ENCODE measurements around the gene CLIC3.

The CLIC3 gene

GRCh38 chr9:136997830-136998234 is 1.5 kb upstream of the CLIC3 start:
- DNase-seq, result no peak

- no peak for DNase-seq
Observed at GRCh38 chr9:136997371-136997770, 1.0 kb upstream of the CLIC3 start.

GRCh38 chr9:136995772-136996311 is 526 bp downstream of the CLIC3 start:
- DNase-seq, result no peak

DNA sequence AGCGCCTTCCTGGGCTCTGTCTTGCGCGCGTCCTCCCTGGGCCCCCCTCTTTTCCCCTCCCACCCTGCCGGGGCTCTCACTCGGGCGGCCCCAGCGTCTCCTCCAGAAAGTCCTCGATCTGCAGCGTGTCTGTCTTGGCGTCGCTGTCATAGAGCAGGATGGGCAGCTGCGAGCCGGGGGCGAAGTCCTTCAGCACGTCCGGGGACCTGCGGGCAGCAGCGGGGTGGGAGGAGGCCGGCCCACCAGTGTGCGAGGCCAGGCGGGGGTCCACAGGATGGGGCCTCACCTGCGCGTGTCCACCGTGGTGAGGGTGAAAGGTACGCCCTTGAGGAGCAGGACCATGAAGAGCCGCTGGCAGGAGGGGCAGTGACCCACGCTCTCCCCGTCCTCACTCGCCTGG is 1.0 kb downstream of the CLIC3 start:
- no peak for DNase-seq

DNA sequence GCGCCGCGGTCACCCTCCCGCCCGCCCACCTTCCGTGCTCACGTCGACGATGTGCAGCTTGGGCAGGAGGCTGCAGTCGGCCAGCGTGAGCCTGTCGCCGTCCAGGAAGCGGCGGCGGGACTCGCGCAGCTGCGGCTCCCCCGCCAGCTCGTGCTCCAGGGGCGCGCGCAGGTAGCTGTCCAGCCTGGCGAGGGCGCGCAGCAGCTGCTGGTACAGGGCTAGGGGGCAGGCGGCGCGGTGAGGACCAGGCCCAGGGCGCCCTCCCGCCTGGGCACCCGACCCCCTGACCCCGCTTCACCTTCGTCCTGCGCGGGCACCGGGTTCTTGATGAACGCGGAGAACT is 1.5 kb downstream of the CLIC3 start:
- DNase-seq, result no peak

- no peak for DNase-seq
Observed at GRCh38 chr9:136994180-136994887, 2.0 kb downstream of the CLIC3 start.

DNA sequence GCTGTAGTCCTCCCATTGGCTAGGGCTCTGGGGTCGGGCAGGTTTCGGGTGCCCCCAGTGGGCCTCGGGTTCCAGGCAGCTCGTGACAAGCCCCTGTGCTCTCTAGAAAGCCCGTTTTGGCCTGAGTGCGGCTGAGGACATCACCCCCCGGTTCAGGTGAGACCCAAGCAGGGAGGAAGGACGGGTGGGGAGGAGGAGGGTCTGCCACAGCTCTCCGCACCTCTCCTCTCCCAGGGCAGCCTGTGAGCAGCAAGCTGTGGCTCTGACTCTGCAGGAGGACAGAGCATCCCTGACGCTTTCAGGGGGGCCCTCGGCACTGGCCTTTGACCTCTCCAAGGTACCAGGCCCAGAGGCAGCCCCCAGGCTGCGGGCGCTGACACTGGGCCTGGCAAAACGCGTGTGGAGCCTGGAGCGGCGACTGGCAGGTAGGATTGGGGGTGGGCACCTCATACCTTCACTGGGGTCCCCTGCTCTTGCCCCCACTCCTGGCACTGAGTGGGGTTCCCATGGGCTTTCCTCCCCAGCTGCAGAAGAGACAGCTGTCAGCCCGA is 3.5 kb downstream of the CLIC3 start:
- DNase-seq, result no peak

- DNase-seq, result no peak
Observed at GRCh38 chr9:136991993-136992818, 4.2 kb downstream of the CLIC3 start, which contains the start of gene PAXX. PAXX (plus strand) TSS chr9:136992422; CDS start chr9:136992444, 22 bp downstream.

DNA sequence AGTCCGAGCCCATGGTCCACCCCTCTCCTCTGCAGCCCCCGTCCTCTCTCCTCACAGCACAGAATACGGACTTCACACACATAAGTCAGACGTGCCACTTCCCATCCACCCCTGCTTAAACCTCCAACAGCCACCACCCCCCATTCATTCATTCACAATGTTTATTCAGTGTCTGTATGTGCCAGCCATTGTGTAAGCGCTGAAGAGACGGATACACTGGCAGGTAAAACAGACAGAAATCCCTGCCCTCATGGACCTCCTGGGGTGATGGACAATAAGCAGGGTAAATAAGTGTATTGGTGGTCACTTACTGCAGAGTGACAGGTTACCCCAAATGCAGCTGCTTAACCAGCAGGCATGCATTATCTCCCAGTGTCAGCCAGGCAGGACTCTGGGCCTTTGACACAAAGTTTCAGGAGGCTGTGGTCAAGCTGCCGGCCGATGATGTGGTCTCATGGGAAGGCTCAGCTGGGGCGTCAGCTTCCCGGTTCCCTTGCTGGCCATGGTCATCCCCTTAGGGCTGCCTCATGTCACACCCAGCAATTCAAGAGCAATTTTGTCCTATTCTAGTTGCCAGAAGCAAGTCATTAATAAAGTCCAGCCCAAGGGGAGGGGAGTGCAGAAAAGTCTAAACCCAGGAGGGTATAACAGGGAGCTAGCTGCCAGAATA is 6.0 kb downstream of the CLIC3 start:
- DNase-seq, result no peak

- no peak for DNase-seq
Observed at GRCh38 chr9:136988872-136989271, 7.5 kb downstream of the CLIC3 start.

DNA sequence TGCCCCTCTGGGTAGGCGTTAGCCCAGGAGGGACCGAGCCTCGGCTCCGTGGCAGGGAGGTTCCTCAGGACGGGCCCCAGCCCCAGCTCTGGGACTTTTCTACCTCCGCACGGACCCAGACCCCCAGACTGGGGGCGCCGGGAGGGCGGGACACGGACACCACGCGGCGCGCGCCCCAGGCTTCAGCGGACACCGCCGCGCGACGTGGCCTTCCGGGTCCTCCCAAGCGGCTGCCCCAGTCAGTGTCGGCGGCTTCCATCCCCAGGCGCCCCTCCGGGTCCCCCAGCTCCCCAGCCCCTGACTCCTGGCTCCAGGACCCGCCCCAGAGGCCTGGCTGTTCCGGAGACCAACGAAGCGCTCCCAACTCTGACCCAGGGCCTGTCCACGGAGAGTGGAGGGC is 10.5 kb downstream of the CLIC3 start:
- DNase-seq, result no peak

DNA sequence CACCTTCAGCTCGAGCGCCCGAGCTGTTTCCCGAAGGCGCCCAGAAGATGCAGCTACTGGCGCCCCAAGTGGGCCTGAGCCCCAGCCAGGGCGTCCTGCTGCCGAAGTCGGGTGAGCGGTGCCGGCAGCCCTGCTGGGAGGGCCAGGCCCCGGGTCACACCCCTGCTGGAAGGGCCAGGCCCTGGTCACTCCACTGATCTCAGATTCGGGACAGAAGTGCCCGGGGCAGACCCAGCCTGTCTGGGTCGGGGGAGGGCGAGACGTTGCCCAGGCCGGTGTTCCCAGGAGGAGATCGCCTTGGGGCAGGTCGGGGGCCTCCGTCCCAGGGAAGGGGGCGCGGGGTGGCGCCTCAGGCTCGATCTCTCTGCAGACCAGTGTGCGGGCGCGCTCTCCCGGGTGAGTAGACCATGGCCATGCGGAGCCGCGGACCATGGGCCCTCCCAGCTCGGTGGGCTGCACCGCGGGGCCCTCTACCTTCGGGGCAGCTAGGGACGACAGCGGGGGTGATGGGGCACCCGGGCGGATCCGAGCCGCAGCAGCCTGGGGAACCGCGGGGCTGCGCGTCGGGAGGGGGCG is 11.3 kb downstream of the CLIC3 start:
- DNase-seq, result no peak

- DNase-seq, result no peak
Observed at GRCh38 chr9:136984464-136985026, 11.8 kb downstream of the CLIC3 start.

- no peak for DNase-seq
Observed at GRCh38 chr9:136983656-136984314, 12.6 kb downstream of the CLIC3 start.

DNA sequence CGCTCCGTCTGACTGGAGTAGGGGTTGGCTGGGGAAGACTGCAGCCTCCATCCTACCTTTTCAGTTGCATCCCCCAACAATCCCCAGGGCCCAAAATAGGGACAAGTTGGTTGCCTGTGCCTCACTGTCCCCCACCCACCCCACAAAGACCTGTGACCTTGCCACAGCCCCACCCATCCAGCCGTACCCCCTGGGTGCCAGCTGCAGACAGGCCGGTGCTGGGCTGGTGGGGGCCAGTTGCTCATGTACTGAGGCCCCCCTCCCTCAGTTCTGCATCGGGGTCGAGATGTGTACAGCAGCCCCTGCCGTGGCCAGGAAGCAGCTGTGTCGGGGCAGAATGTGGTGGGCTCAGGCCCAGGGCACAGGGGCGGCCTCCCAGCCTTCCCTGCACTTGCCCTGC is 13.2 kb downstream of the CLIC3 start:
- no peak for DNase-seq

DNA sequence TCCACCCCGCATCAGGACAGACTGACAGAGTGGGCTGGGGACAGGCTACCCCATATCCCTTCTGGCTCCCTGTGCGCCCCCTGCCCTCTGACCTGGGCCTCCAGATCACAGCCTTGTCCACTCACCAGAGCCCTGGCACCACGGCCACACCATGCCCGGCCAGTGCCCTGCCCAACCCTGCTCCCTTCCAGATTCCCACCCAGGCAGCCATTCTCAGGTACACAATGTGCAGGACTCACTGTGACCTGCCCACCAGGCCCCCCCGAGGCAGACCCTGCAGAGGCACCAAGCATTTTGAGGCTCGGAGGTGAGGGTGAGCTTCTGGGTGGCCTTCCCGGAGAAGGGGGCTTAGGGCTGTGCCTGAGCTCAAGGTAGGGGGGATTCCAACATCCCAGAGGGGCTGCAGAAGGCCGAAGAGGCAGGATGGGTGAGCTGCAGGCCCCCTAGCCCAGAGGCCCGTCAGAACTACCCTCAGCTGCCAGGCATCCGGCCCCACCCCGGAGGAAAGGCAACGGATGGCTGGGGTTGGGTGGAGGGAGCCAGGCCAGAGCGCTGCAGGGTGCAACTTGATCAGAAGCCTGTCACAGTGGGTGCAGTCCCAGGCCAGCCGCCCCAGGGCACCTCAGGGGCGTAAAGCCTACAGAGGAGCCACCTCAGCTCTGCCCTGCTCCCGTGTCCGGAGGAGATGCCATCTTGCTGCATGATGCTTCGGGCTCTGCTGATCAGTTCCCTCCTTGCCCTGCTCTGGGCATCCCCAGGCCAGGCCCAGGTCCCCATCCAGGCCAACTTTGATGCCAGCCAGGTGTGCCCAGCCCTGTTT is 13.9 kb downstream of the CLIC3 start, which contains the start of gene LCNL1:
LCNL1 (plus strand) TSS at position 762 of the 820 bp plus-strand sequence. CDS start 594 bp downstream, outside the sequence.
- no peak for DNase-seq

- DNase-seq, result no peak
Observed at GRCh38 chr9:136981588-136982231, 14.7 kb downstream of the CLIC3 start.

- no peak for DNase-seq
Observed at GRCh38 chr9:136980669-136981478, 15.5 kb downstream of the CLIC3 start.
